NCI-H1105 (cell line): ENCODE results near the gene UBXN1.
"Not testable (repeated sequence)": the region's sequence is repeated elsewhere in the genome, so short reads cannot be mapped to it uniquely, and the experiment has no call there.

Experiments used
- DNase-seq: peaks from one replicate; lab custom pipeline; 2025; lab: John Stamatoyannopoulos, UW

UBXN1 gene

DNA sequence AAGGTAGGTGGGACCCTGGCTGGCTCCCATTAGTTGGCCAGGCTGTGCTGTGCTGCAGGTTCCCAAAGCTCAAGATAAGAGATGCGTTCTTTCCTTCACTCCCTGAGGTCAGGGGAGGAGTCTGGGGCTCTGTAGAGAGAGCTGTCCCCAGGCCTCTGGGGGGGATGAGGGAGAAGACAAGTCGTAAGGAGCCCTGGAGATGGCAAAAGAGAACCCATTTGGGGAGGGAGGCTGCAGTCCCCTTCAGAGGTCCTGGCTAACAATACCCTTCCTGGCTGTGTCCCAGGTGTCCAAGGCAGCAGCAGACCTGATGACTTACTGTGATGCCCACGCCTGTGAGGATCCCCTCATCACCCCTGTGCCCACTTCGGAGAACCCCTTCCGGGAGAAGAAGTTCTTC, 29.5 kb upstream of the UBXN1 start:
- no peak for DNase-seq

DNA sequence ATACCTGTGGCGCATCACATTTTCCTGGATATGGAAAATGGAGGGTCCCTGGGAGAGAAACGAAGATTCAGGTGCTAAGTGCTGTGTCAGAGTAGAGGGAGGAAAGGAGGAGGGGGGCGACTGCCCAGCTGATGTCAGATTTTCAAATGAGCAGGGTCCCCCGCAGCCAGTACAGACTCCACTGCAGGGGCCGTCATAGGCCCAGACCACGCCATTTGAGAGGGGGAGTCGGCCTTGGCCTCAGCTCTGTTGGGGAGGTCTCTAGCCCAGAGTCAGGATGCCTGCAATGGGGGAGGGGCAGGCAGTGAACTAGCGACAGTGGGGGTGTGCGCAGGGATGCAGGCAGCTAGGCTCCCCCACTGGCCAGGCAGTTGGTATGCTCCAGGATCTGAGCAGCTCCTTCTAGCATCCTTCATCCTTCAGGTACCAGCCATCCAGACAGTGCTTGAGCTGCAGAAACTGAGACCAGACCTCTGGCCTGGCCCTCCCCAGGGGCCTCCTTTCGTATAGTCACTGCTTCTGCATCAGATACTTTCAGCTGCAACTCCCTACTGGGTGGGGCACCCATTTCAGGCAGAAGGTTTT, 28.5 kb upstream of the UBXN1 start, which contains the start of the genes BSCL2 and GNG3:
BSCL2 (minus strand) TSS at position 148 of the 585 bp plus-strand sequence. CDS start 229 bp downstream, outside the sequence.
GNG3 (plus strand) TSS at position 400 of the 585 bp plus-strand sequence. CDS start 620 bp downstream, outside the sequence.
- DNase-seq: no peak

DNA sequence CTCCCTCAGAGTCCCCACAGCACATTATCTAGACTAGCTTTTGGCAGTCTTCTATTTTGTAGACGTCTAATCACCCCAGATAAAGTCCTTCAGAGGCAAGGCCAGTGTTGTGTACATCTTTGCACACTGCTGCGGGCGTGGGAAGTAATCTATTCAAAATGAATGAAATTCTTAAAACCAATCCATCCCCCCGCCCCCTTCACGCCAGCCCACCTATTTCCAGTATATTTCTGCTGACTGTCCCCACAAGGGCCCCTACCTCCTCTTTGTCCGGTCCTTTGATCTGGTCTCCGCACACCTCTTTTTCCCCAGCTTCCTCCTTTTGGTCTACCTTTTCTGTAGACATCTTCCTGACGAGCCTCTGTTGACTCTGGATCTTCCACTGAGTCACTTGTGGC, 28.0 kb upstream of the UBXN1 start:
- DNase-seq: no peak

DNA sequence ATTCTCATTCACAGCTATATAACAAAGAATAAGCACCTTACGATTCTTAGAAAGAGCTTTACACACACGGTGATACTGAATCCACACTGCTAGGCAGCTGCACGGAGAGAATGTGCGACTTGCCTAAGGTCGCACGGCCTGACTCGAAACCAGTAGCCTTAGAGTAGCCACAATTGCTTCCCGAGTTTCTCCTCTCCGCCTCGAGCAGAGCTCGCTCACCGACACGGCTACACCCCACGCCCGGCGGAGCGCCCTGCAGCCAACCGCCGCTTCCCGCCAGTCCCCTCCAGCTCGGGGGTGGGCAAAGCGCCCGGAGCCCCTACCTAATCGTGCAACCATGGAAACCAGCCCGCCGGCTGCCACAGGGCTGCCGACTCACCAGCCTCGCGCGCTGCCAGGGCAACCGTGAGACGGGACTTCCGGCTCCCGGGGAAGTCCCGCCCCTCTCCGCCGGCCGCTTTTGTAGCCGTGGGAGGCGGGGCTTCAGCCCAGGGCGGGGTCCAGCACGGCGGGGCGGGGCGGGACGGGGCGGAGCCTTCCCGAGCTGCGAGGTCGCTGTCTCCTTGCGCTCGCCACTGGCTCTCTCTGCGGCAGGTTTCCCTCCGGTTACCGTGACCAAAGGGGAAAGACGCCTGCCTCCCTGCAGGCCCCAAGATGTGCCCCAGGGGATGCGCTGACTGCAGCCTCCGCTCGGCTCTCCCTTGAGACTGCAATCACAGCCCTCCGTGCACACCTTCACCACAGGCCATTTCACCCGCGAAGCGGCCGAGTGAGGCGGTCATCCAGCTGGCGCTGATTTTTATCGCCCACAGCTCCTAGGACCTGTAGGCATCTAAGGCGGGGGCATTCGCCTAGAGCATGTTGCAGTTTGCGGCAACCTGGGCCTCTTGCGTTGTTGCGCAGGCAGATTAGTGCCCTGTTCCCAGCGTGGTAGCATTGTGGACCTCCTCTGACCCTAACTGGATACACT, 27.3 kb upstream of the UBXN1 start:
- peak; percentile 97 for DNase-seq

GRCh38 chr11:62705413-62705812, 26.5 kb upstream of the UBXN1 start:
- peak; percentile 24 for DNase-seq

DNA sequence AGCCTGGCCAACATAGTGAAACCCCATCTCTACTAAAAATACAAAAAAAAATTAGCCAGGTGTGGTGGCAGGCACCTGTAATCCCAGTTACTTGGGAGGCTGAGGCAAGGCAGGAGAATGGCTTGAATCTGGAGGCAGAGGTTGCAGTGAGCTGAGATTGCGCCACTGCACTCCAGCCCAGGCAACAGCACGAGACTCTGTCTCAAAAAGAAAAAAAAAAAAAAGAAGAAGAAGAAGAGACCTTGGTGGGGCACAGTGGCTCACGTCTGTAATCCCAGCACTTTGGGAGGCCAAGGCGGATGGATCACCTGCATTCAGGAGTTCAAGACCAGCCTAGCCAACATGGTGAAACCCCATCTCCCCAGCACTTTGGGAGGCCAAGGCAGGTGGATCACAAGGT, 25.0 kb upstream of the UBXN1 start:
- DNase-seq: not testable (repeated sequence)

DNA sequence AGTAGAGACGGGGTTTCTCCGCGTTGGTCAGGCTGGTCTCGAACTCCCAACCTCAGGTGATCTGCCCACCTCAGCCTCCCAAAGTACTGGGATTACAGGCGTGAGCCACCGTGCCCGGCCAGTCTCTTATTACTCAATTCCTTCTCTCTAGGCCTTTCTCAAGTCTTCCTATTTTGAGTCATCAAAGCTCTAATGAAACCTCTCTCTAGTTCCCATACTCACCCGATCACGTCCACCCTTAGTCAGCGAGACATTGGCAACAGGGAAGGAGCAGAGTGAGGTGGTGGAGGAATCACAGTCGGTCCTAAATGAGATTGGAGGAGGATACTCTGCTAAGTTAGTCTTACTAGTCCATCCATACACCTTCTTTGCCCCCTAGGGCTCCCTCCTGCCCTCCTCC, 23.4 kb upstream of the UBXN1 start:
- DNase-seq: no peak

GRCh38 chr11:62694455-62695167, 15.7 kb upstream of the UBXN1 start:
- peak; percentile 57 for DNase-seq

DNA sequence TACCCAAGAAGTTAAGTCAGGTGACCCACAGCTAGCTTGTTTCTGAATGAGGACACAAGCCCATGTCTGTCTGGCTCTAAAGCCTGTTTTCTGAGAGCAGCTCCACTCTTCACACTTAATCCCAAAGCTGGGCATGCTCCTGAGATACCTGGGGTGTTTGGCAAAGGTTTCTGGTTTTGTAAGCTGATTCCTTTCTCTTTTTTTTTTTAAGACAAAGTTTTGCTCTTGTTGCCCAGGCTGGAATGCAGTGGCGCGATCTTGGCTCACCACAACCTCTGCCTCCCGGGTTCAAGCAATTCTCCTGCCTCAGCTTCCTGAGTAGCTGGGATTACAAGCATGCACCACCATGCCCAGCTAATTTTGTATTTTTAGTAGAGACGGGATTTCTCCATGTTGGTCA, 14.8 kb upstream of the UBXN1 start:
- DNase-seq: not testable (repeated sequence)

DNA sequence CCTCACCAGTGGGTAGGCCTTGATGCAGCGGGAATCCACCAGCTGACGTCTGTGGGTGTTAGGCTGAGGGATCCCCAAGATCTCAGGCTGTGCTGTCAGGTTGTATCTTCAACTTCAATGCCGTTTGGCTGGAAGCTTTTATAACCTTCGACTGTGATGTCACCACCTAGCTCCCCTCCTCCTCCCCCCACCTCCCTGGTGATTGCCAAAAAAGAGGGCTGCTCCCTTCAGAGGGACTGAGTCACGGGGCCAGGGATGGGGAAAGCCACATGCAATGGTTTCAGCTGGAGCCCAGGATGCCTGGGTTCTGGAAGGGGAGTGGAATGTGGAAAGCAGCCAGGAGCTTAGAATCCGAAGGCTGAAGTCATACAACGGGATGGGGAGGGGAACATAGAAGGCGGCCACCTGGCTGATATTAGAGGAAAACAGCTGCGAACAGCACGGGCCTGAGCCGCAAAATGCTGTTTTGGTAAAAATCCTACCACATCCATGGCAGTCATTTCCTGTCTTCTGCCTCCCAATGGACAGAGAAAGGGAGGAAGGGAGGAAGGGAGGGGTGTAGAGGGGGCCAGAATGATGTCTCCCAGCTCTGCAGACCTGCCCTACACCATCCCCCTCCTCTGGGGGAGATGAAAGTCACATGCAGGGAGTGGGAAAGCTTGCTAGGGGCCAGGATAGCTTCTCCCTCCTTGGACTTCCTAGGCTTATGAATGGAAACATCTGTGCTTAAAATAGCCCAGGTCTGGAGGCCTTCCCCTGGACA, 10.7 kb upstream of the UBXN1 start, which contains the start of gene LRRN4CL:
LRRN4CL (minus strand) TSS at position 110 of the 763 bp plus-strand sequence. CDS start 1,022 bp downstream, outside the sequence.
- DNase-seq: no peak

GRCh38 chr11:62688491-62688890, 9.6 kb upstream of the UBXN1 start:
- DNase-seq: no peak

DNA sequence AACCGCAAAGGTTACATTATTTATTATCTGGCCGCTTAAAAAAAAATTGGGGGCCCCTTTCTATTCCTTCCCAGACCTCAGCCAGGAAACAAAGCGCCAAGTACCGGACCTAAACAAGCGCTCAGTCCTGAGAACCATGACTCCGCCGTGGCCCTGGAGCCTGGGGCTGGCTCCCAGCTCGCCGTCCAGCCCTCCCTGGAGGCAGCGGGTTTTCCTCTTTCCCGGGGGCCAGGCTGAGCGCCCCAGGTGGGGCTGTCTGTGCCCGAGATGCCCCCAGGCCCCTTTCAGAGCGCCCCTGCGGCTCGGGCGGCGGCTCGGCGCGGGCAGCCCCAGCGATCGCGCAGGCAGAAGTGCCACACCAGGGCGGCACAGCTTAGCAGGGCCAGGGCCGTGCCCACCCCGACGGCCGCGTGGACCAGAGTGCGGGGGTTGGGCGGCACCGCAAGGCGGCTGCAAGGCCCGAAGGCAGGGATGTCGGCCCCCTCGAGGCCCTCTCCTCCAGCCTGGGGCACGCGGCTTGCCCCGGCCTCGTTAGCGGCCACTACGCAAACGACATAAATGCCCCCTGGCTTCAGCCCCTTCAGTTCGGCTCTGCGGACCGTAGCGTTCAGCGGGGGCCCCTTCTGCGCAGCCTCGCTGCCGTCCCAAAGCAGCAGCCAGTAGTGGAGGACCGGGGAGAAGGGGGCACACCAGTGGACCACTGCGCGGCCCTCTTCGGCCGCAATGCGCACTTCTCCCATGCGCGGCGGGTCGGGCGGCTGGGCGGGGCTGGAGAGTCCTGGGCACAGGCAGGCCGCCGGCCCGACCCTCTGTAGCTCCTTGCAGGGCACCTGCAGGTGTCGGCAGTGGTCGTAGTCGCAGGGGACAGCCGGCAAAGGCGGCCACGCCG, 8.9 kb upstream of the UBXN1 start:
- no peak for DNase-seq

DNA sequence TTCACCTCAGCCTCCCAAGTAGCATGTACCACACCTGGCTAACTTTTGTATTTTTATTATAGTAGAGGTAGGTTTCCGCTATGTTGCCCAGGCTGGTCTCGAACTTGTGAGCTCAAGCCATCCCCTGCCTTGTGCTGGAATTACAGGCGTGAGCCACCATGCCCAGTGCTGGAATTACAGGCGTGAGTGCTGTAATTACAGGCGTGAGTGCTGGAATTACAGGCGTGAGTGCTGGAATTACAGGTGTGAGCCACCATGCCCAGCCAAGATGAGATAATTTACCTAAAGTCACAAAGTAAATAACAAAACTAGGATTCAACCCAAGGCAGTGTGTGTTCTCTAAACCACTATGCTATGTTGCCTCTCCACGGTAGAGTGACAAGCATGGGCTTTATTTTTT, 3.6 kb upstream of the UBXN1 start:
- DNase-seq: no peak

DNA sequence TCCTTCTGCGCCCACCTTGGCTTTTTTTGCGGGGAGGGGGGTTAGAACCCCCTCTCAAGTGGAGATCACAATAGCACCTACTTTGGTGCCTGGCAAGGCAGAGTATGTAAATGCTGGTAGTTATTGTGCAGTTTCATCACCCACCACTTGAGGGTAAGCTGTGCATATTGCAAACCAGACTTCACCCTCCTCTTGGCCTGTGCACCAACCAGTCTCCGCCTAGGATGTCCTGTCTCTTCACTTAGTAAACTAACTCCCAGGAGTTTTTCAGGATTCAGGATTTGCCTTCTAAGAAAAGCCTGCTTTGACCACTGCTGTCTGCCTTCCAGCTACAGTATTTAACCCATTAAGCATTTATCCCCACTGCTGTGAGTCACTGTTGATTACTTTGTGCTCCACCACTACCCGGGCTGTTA, 2.0 kb upstream of the UBXN1 start:
- DNase-seq: no peak

DNA sequence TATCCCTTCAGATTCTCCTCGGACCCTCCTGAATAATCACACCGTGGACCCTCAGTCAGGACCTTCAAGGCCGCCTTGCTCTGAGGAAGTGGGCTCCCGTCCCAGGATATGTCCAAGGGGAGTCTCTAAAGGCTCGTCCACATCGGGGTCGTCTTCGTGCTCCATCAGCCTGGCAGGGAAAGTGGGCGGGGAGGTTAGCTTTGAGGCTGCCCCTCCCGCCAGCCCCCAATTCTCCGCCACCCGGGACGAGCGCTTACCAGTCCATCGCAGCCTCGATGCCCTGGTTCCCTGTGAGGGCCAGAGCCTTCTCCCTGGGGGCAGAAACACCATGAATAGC, 472 bp downstream of the UBXN1 start:
- DNase-seq: no peak

DNA sequence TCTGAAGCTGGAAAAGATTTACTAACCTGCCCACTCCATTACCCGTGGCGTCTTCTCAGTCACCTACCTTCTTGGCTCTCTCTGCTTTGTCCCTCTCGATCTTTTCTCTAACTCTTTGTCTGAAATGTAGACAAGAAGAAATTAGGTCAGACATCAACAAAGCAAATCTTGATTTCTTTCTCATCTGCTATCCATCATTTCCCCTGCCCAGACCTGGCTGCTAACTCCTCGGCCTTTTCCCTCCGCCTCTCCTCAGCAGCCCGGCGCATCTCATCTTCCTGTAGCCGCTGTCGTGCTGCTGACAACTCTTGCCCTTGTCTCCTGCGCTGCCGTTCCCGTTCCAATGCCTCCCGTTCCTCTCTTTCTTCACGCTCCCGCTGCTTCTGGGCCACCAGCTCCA, 1.2 kb downstream of the UBXN1 start:
- DNase-seq: no peak

DNA sequence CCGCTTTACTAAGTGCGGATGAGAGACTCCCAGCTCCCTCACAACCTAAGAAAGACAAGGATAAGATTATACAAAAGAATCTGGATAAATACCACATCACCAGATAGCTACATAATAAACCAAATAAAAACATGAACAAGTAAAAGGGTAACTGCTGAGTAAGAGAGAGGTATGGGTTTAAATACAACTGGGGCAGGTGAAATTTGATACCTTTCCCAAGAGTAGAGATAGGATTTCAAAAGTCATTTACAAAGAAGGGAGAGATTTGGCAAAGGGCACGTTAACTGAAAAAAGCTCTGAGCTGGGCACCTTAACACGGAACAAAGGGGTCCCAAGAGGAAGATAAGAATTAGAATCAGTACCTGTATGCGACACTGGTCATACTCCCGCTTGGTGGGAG, 1.7 kb downstream of the UBXN1 start:
- no peak for DNase-seq

DNA sequence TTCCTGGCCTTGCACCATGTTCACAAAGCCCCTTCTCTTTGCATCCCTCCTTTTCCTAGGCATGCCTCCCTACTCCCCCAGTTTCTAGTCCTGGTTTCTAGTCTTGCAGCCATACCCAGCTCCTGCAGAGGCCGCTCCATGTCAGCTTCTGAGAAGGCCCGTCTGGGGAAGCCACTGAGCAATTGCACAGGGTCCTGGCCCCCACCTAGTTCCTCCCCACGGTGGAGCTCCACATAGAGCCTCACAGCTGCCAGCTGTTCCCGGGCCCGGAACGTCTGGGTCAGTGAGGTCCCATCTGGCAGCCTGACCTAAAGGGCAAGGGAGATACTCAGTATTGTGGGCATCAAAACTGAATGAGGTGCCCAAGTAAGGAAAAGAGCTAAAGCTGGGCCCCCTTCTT, 2.2 kb downstream of the UBXN1 start:
- DNase-seq: no peak

- not testable (repeated sequence) for DNase-seq
Measured at GRCh38 chr11:62675415-62675814, 3.5 kb downstream of the UBXN1 start.

DNA sequence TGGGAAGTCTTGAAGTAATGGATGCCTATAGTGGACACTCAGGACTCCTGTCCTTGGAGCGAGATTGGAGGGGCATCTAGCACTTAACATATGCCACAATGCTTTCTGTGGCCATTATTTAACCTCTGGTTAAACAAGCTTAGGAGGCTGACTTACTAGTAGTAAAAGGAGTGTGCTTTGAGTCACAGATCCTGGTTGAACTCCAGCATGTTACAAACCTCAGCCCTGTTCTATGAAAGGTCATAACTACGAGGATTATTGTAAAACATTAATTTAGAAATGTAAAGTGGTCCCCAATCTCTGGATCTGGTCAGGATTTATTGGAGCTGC, 5.7 kb downstream of the UBXN1 start:
- DNase-seq: no peak
